Measurements from ENCODE around the gene RASSF8.

Gene RASSF8

DNA sequence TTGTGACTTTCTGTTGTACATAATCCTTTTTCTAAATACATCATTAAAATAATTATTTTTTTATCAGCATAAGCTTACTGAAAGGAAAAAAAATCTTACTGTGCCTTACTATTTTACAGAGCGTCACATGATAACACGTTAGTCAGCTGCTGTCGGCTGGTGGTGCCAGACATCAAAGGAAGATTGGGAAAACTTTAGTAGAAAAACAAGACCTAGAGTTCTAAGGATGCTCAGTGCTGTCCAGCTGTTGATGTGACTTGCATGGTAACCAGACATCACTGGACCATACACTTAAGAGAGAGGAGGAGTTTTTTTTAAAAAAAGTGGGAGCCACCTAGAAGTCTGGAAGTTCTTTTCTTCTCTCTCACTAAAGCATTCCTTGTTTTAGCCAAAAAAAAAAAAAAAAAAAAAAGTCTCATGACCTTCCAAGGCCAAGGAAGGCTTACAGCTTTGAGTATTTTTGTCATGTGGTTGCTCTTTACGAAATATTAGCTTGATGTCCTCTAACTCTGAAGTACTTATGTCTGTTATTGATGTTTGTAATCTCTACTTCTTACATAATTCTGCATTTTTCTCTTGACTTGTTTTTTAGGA lies 4.5 kb downstream of the RASSF8 start:
- DNase-seq, result no peak

DNA sequence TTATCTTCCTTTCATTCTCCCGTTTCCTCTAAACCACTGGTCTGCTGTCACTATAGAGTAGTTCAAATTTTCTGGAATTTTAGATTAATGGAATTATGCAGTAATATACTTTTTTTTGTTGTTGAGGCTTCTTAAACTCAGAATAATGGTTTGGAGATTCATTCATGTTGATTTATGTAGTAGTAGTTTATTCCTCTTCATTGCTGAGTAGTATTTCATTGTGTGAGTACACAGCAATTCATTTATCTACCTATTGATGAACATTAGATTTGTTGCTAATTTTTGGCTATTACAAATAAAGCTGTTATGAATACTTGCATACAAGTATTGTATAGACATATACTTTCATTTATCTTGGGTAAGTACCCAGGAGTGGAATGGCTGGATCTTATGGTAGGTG lies 7.2 kb downstream of the RASSF8 start:
- no peak for DNase-seq

DNA sequence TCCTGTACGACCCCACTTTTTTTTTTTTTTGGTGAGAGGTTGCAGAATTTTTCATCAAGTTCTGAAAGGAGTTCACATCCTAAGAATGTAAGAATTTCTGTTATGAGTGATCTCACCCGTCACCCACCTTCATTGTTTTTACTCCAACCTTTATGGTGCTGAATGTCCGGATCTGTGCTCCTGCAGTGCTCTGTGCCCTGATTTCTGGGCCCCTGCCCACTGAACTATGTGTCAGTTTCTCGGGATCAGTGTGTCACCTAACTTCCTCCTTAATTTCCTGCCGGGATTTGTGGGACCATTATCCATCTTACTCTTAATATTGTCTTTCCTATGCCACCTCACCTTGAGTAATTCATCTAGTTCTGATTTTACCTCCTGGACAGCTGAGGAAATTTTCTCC lies 11.6 kb downstream of the RASSF8 start:
- no peak for DNase-seq

DNA sequence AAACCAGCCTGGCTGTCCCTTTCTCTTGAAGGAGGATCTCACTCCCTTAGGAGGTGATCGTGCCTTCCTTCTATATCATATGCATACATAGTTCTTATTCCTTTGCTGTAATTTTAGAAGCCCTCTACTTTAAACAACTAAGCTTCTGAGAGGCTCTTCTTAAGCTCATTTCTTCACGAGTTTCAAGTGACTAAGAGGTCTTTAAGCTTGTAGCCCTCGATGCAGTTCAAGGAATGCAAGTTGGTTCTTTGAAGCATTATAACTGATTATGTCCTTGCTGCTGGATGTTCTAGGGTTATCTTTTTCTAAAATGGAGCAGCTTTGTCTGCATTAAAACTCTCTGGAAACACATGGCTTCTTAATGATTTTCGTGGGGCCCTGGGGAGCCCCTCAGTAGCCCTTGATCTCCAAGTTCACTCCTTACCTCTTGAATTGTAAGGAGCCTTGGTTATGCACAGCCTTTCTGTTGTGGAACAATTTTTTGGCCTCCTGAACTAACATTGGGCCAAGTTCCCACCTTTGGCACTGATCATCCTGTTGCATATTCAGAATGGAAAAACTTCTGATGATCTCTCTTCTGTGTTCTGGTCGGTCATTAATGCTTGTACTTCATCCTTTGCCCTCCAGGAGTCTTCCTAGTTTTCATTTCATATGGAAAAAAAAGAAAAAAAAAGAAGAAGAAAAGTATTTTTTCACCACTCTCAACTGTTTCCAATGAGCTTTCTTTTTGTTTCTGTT lies 12.6 kb downstream of the RASSF8 start:
- no peak for DNase-seq

DNA sequence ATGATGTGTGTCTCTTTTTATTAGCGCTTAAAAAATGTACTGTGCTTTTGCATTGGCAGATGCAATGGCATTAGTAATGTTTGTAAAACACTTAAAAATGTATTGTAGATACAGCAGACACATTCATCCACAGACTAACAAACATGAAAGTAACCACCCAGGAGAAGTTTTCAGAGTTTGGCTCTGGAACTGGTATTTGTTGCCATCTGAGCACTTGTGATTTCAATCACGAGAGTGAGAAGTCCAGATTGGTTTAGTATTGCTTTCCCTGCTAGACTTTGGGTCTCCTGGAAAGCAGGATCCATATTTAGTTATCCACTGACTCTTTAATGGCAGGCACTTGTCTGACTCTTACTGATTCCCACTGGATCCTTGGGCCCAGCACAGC lies 13.2 kb downstream of the RASSF8 start:
- DNase-seq, result no peak

DNA sequence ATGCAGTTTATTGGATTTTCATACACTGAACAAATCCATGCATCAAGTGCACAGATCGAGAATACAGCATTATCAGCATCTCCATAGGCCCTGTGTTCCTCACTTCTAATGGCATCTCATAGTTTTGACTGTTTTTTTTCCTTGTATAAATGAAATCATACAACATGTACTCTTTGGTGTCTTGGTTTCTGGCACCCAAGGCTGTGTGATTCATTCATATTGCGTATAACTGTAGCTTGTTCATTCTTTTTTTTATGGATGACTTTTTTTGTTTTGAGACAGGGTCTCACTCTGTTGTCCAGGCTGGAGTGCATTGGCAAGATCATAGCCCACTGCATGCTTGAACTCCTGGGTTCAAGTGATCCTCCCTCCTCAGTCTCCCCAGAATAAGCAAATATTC lies 14.3 kb downstream of the RASSF8 start:
- no peak for DNase-seq

DNA sequence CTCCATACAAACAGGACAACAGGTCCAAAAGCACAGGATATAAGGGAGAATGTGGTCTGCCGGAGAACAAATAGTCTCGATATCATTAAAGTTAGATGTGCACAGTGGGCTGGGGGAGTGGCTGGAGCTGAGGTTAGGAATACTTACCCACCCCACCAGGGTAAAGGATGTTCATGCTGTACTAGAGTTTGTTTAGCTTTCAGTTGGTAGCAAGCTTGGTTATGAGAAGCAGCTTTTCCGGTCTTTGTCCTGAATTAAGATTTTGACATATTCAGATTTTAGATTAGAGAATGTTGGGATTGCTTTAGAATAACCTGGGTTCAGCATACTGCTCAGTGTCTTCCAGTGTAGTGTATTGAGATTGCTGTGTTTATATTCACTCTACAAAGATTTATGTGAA lies 16.7 kb downstream of the RASSF8 start:
- no peak for DNase-seq

DNA sequence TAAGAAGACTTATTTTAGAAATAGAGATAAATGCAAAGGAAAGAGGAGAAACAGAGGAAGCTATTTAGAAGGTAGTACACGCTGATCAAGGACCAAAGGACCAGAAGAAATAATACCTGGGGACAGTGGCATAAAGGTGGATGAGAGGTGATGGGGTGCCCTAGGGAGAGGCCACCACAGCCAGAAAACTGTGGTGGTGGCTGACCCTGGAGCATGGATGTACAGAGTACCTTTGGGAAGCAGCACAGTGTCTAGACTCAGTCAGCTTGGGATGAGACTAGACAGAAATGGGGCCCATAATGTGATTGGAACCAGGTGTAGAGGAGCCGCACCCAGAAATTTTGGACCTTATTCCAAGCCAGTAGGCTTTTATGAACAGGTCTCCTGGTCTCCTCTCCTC lies 17.2 kb downstream of the RASSF8 start:
- no peak for DNase-seq

DNA sequence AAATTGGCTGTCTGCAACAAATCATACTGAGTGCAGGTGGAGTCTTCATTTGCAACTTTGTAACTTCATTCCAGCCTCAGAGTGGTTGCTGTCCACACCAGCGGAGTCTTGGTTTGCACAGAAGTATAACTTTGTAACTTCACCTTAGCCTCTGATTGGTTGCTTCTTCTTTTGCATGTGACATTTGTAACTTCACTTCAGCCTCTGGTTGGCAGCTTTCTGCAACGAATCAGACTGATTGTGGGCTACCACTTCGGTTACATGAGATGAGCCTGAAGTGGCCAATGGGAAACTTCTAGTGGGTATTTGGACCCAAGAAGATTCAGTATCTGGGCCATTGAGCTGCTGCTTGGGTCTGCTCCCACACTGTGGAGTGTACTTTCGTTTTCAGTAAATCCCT lies 17.8 kb downstream of the RASSF8 start:
- DNase-seq, result no peak

DNA sequence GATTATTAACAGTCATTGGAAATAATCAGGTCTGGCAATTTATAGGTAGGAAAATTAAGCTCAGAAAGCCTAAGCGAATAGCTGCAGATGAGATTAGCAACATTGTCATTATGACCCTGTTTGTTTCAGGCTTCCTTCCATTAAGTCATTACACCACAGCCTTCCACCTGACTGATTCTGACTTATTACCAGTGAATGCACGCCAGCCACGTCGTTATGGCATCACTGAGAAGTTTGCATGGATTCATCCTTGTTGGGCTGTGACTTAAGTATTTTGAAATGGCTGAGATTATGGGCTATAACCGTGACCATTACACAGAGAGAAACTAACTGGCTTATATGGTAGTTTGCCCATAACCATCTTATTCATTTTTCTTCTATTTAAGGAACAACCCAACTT lies 18.6 kb downstream of the RASSF8 start:
- no peak for DNase-seq

DNA sequence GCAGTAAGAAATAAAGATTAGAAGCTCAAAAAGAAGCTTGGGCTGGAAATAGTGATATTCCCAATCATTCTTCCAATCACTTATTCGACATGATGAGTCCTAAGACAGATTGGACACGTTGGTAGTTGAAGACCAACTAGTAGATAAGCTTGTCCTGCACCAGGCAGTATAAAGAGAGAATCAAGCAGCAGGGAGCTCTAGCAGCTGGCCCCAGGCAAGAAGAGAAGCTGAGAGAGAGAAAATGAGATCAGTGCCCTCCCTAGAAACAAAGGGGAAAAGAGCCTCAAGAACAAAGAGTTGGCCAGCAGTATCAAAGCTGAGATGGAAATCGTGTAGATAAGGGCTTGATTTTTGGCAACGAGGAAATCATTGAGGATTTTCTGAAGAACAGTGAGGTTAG lies 20.6 kb downstream of the RASSF8 start:
- DNase-seq, result no peak

DNA sequence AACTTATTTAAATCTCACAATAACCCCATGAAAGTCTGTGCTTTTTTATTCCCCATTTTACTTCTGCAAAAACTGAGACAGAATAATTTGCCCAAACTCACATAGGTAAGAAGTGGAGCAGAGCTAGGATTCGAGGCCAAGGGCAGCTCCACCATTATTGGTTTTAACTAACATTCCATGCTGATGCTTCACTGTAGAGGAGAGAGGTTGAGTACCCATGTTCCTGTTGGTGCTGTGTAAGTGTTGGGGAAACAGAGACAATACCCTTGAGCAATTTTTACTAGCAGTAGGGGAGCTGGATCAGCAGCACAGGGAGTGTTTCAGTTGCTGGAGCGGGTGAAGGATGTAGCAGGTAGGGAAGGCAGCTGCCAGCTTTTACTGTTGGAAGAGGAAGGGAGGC lies 21.1 kb downstream of the RASSF8 start:
- no peak for DNase-seq

DNA sequence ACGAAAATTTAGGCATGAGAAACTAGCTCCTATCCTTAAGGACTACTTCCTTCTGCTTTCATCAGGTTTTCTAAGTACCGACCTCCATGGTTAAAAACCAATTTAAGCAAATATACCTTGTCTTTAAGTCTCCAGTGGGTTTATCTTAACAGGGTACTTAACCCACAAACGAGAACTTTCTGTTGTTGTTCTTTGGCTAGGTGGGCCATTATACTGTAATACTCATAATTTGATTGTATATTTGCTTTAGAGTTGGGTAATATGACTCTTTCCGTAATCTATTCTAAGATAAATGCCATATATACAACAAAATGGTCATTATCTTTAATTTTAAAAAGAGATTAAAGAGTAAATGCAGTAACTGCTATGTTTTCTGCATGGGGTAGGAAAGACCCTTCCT lies 21.6 kb downstream of the RASSF8 start:
- no peak for DNase-seq

DNA sequence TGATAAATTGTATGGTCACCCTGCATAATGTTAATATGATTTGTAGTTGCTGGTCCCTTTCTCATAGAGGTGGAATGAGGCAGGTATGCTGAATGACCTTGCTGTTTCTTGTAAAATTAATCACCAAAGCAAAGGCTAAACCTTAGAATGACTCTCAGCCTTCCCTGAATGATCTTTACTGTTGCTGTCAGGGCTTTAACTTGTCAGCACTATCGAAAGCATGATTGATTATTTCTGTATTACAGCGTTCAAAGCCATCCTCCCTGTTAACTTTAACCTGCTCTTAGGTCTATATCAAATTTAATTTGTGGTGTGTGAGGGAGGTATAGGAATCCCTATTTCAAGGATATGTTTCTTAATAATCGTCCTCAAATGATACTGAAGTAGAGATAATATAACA lies 23.1 kb downstream of the RASSF8 start:
- no peak for DNase-seq

DNA sequence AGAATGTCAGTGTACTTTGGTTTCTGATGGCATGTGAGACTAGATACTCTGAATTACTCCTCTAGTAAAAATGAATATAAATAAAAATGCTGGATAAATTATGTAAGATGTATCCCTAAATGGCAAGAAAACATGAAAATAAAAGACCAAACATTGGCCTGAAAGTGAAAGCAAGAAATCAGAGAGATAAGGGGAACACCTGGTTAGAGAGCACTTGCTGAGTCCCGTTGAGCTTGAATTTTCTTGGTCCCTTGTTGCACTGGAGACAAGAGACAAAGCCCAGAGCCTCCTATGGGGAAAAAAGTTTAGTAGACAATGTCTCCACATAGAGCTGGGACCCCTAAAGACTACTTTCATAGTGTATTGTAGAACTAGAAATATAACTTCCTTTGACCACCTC lies 23.9 kb downstream of the RASSF8 start:
- no peak for DNase-seq

DNA sequence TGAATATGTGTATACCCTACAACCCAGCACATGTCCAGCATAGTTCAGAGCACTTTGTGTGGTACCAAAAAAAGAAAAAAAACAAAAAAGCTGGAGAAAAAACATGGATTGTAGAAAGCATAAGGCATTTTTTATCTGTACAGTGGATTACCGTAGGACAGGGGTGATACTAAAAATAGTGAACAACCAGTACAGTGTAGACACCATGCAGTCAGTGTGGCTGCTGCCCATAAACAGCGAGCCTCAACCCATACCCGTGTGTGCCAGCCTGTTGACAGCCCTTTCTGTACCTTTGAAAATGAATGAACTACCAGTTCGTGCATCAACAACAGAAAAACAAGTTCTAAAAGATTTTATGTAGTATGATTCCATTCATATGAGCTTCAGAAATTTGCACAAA lies 25.1 kb downstream of the RASSF8 start:
- no peak for DNase-seq

DNA sequence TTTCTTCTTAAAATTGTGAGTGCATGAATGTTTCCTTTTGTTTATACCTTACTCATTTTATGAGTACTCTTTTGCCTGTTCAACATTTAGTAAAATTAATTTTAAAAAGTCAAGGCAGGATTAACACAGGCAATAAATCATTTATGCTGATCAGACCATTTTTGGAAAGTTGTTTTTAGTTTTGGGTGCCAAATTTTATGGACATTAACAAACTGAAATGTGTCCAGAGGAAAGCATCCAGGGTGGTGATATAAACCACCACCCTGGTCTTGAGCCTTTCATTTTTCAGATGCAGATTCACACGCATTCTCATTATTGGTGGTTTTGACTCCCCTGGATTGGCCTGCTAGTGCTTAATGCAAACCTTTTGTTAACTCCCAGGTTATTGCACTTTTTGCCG lies 26.3 kb downstream of the RASSF8 start:
- DNase-seq, result no peak

DNA sequence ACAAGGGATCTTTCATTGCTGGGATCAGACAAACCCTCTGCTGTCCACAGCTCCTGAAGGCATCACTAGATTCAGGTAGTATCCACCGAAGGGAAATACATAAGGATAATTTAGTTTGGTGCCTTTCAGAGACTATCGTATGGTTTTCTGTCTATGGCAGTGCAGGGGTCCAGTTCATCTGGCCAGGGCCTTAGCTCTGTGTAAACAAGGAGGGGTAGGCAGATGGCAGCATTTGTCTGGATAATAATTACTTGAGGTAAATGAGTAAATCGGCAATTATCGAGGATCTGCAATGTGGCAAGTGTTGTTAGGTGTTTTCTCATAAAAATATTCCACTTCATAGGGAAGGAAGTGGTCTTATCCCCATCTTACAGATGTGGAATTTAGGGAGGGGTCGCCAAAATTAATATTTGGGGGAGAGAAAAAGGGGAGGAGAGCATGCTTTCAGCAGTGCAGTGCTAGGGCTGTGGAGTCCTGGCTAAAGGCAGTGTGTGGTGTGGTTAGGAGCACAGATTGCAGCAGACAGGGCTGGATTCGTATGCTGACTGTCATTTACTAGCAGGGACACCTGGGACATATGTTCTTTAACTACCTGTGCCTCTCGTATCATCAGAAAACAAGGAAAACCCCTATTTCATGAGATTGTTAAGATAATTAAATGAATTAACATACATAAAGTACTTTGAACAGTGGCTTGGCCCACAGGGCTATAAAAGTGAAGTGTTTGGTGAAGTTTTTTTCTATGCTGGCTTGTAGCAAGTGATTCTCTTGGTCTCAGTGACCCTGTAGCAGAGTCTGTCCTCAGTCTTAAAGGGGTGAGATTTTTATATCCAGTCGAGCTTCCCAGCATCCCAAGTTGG lies 27.1 kb downstream of the RASSF8 start:
- no peak for DNase-seq

DNA sequence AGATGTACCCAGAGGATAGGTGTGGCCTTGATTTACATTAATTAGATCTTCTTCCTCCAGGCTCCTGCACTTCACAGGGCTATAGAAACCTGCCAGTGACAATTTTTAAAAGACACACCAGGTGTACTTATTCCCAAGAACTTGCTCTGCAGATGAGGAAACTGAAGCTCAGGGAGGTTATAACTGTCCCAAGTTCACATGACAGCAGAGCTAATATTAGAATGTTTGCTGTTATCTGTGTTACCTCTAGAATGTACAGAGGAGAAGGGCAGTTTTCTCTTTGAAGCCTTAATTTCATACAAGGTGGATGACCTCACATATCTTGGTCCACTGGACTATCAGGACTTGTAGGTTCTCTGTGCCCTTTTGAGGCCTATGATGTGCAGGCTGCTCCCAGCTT lies 27.7 kb downstream of the RASSF8 start:
- DNase-seq, result no peak

DNA sequence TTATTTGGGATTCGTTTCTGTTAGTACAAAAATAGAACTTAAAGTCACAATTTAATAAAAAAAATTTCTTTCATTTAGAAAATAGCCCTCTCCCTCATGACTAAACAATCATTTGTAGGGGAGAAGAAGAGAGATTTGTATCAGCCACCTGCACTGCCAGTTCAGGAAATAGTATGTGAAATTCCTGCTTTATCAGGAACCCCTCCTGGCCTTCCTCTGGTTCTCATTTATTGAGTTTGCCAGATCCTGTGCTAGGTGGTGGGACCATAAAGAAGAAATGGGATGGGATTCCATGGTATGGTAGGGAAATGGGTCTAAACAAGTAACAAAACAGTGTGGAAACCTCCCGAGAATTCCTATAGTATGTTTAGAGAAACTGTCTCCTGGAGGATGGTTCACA lies 30.0 kb downstream of the RASSF8 start:
- DNase-seq, result no peak

DNA sequence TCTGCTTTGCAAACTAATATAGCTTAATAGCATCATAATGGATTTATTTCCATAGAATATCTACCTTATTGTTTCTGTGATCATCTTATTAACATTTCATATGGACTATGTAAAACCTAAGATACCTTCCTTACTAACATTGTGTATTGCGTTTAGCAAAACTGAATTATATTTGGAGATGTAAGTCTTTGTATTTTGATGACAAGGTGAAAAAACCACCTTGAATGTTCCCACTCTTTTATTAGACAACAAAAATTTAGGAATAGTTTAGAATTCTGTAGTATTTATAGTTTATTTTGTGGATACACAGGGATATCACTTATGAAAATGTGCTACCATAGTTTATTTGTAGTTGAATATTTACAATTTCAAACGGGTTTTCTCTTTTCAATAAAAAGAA lies 32.0 kb downstream of the RASSF8 start:
- no peak for DNase-seq

DNA sequence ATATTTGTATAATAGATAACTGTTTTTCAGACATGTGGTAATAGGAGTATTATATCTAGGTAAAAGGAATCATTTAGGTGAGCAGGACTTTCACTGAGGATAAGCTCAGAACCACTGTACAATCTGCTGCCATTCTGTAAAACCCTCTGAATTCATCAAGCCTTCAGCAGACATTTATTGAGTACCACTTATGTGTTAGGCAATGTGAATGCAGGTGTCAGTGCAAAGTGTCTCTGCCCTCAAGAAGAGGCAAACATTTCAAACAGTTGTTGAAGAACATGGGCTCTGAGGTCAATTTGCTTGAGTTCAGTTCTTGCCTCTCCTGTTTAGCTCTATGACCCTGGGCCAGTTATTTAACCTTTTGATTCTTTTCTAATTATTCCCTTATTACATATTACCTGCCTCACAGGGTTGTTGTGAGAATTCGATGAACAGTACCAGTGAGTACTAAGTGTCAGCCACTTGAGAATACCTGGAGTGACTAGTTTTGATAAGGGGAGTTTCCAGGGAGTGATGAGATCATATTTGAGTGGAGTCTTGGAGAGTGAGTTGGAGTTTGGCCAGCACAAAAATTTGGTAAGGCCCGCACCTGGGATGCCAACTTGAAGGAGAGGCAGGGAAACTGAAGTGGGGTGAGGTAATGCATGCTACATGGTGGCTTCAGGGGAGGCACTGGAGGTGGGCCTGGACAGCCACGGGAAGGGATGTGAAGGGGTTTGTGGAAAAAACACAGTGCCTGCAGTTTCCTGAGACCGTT lies 33.7 kb downstream of the RASSF8 start:
- no peak for DNase-seq

DNA sequence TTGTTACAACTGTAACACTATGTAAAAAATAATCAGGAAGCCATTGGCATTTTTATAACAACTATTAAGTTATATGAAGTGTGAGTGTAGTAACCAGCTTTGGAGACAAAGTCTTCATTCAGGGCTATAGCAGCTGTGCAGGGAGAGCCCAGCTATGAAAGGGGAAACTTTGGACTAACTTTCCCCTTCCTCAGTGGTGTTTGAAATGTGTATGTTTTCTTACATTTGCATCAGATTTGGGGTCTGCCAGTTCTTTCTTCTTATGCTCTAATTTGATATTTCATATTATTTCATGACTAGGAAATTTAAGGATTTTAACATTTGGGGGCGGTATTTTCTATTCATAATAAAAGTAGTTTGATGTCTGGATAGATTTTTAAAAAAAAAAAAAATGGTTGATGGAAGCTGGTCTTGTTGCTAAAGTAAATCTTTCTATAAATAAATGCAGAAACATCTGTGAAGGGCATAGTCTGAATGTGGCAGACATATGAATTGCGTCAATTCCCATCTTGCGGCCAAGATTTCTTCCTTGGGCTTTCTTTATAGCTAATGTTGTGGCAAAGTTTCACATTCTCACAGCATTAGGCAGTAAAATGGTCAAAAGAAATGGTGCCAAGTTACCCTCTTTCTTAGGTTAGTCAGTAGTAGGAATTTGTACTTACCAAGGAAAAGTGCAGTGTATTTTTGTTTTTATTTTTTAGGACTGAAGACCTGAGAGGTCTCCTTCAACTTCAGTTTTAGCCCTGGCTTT lies 35.6 kb downstream of the RASSF8 start:
- no peak for DNase-seq
